ENCODE data around the gene ZMYM3. TPM values are rescaled to one million over a fixed set of nuclear protein-coding genes. Genes with fewer than 3 reads are reported as not detected.

Gene ZMYM3
- total RNA-seq, 4 donors from 2014 or later = 5.2 to 26.9 (median 13.4) TPM

DNA sequence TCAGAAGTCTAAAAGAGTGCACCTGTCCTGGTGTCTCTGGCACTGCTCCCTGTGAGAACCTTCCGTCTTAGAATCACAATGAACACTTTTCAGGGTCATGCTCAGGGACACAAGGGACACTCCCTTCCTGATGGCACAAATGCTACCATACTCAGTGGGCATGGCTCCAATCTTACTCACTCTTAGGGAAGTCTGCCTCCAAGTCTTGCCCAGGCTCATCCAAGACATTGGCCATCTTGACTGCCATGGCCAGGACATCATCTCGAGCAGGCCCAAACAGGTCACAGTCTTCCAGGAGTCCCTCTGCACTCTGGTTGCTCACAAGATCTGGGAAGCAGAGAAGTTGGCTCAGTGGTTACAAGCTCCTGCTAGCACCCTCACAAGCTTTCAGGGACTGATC is 8.8 kb downstream of the ZMYM3 start:
- in situ Hi-C loops (cut with MboI; ENCODE audit: low pct_ligation_motif_present in 1 of 4, low pct_unique_long_range_greater_than_20kb in 1 of 4, low sequenced_read_pairs in 3 of 4) = no loop called here
- Histone ChIP-seq H3K4me1 (no peaks in the 10 kb centered on the region), H3K27me3 (no peaks in the 10 kb centered on the region), H3K9me3 (no peaks in the 10 kb centered on the region), H3K27ac (no peak overlapping the region), H3K36me3 (no peaks in the 10 kb centered on the region), H3K4me3 (no peak overlapping the region)
- DNase-seq = no peak
- intact Hi-C loops (cut with DNase I; ENCODE audit: low total_unique reads) = no loop called here
- WGBS, 2 donors (ENCODE audit: low coverage in 1 of 2) = 88% methylated on average over 2 of the region's 2 CpGs; no CpG with 5 or more reads in 1 of the 2 donors
- TF ChIP-seq EP300 (IDR thresholded peaks at IDR 0.05; ENCODE audit: low read depth) (no peak), POLR2AphosphoS5 (IDR thresholded peaks at IDR 0.05) (no peak), POLR2A (IDR thresholded peaks at IDR 0.05) (no peak)
- TF ChIP-seq, protein P1, sequence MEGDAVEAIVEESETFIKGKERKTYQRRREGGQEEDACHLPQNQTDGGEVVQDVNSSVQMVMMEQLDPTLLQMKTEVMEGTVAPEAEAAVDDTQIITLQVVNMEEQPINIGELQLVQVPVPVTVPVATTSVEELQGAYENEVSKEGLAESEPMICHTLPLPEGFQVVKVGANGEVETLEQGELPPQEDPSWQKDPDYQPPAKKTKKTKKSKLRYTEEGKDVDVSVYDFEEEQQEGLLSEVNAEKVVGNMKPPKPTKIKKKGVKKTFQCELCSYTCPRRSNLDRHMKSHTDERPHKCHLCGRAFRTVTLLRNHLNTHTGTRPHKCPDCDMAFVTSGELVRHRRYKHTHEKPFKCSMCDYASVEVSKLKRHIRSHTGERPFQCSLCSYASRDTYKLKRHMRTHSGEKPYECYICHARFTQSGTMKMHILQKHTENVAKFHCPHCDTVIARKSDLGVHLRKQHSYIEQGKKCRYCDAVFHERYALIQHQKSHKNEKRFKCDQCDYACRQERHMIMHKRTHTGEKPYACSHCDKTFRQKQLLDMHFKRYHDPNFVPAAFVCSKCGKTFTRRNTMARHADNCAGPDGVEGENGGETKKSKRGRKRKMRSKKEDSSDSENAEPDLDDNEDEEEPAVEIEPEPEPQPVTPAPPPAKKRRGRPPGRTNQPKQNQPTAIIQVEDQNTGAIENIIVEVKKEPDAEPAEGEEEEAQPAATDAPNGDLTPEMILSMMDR (IDR thresholded peaks at IDR 0.05) = no peak

DNA sequence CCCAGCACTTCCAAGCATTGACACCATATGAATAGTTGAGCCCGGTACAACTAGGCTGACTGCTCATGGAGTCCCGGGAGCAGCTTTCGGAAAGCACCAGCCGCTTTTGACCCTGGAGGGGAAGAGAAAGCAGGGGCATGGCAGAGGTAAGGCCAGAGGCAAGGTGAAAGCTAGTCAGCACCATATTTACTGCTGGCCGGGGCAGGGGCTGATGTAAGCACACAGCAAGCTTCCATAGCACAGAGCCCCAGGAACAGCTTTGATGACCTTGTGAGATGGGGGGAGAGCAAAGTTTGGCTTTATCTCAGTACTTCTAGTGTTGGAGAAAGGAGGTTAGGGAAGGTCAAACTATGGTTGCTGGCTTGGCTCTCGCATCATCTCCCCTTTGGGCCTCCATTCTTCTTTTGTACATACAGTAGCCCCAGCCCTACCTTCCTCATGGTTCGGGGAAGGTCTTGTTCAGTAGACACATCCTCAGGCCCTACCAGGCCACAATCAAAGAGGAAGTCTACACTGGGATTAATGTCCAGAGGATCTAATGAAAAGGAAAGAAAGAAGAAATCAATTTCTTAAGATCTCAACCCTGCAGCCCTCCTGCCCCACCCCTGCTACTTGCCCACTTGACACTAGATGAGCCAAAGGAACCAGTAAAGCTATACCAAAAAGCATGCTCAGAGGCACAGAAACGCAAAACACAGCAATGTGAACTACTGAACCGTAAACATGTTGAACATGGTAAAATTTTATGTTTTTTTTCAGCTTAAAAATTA is 9.4 kb downstream of the ZMYM3 start:
- H3K9me3 ChIP-seq = no peaks in the 10 kb centered on the region
- H3K36me3 ChIP-seq = no peaks in the 10 kb centered on the region
- in situ Hi-C loops (cut with MboI; ENCODE audit: low pct_ligation_motif_present in 1 of 4, low pct_unique_long_range_greater_than_20kb in 1 of 4, low sequenced_read_pairs in 3 of 4) (no loop called here), intact Hi-C loops (cut with DNase I; ENCODE audit: low total_unique reads) (no loop called here)
- no peak for DNase-seq
- TF ChIP-seq, protein P1 (IDR thresholded peaks at IDR 0.05) = no peak
- TF ChIP-seq EP300 (IDR thresholded peaks at IDR 0.05; ENCODE audit: low read depth) (no peak), POLR2A (IDR thresholded peaks at IDR 0.05) (no peak), POLR2AphosphoS5 (IDR thresholded peaks at IDR 0.05) (no peak)
- H3K27me3 ChIP-seq = no peaks in the 10 kb centered on the region
- no peak overlapping the region for H3K27ac ChIP-seq
- H3K4me3 ChIP-seq = no peak overlapping the region
- WGBS, 2 donors (ENCODE audit: low coverage in 1 of 2) = 85 to 100% methylated on average over 2 to 9 of the region's 9 CpGs
- no peaks in the 10 kb centered on the region for H3K4me1 ChIP-seq

DNA sequence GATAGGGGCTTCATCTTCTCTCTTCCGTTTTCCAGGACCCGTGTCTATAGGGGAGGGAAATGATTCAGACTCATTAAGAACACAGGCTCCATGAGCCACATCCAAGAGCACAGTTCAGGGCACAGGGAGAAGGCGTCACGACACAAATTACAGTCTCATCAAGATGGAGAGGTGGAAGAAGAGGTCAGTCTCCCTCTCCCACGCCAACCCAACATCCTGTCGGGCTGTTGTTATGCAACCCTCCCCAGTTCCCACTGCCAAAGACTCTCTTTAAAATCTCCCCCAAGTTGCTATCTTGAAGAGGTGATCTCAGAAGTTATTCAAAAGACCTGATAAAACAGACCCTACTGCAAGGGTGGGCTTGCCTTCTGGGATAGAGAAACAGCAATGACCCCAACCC is 12.6 kb downstream of the ZMYM3 start:
- DNase-seq = no peak

DNA sequence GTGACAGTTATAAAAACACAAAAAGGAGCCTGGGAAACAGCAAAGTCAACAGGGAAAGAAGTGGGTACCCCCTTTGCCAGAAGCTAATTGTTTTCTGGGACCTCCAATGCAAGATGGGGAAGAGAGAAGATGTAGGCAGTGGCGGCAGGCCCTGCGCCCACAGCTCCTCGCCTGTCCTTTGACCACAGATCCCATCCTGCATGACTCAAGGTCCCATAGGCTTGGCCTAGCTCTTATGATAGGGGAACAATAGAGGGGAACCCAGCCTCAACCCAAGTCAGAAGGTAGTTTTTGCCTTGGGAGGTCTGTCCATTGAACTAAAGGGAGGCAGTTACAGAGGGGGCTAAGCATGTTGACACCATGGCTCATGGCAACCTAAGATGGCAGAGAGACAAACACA is 14.2 kb downstream of the ZMYM3 start:
- Histone ChIP-seq H3K36me3 (no peaks in the 10 kb centered on the region), H3K27me3 (no peaks in the 10 kb centered on the region), H3K27ac (no peak overlapping the region), H3K9me3 (no peaks in the 10 kb centered on the region), H3K4me3 (no peak overlapping the region), H3K4me1 (no peaks in the 10 kb centered on the region)
- WGBS, 2 donors (ENCODE audit: low coverage in 1 of 2) = 84% methylated on average over 3 of the region's 3 CpGs; no CpG with 5 or more reads in 1 of the 2 donors
- intact Hi-C loops (cut with DNase I; ENCODE audit: low total_unique reads) = no loop called here
- in situ Hi-C loops (cut with MboI; ENCODE audit: low pct_ligation_motif_present in 1 of 4, low pct_unique_long_range_greater_than_20kb in 1 of 4, low sequenced_read_pairs in 3 of 4) = no loop called here
- TF ChIP-seq, protein P1 (IDR thresholded peaks at IDR 0.05) = no peak
- no peak for TF ChIP-seq POLR2AphosphoS5 (IDR thresholded peaks at IDR 0.05)
- TF ChIP-seq POLR2A (IDR thresholded peaks at IDR 0.05) = no peak
- no peak for TF ChIP-seq EP300 (IDR thresholded peaks at IDR 0.05; ENCODE audit: low read depth)
- DNase-seq = no peak

More for the DNA sequence above, 12.6 kb downstream of the ZMYM3 start:
- no peaks in the 10 kb centered on the region for H3K9me3 ChIP-seq
- H3K4me1 ChIP-seq = no peaks in the 10 kb centered on the region
- no peaks in the 10 kb centered on the region for H3K36me3 ChIP-seq
- WGBS, 2 donors (ENCODE audit: low coverage in 1 of 2) = 87% methylated on average over 6 of the region's 6 CpGs; no CpG with 5 or more reads in 1 of the 2 donors
- H3K27me3 ChIP-seq = no peaks in the 10 kb centered on the region
- in situ Hi-C loops (cut with MboI; ENCODE audit: low pct_ligation_motif_present in 1 of 4, low pct_unique_long_range_greater_than_20kb in 1 of 4, low sequenced_read_pairs in 3 of 4) (no loop called here), intact Hi-C loops (cut with DNase I; ENCODE audit: low total_unique reads) (no loop called here)
- H3K27ac ChIP-seq = no peak overlapping the region
- TF ChIP-seq POLR2A (IDR thresholded peaks at IDR 0.05) = no peak
- TF ChIP-seq POLR2AphosphoS5 (IDR thresholded peaks at IDR 0.05) = no peak
- TF ChIP-seq, protein P1 (IDR thresholded peaks at IDR 0.05) = no peak
- no peak for TF ChIP-seq EP300 (IDR thresholded peaks at IDR 0.05; ENCODE audit: low read depth)
- no peak overlapping the region for H3K4me3 ChIP-seq
